HepG2 (cell line): ENCODE data around the gene GNG7. TPM values are rescaled to one million over a fixed set of nuclear protein-coding genes. Genes with fewer than 3 reads are reported as not detected.

ENCODE experiments used
- MTF1 ChIP-seq: sonication (generic); formaldehyde crosslinking; IDR thresholded peaks from 2 replicates; pipeline ENCODE4 v1.5.0; 2020; ENCODE audit warnings: missing genetic modification reagents
- SKIL ChIP-seq: sonication (generic); formaldehyde crosslinking; IDR thresholded peaks from 2 replicates; pipeline ENCODE4 v1.8.0; 2022; ENCODE audit warnings: missing genetic modification reagents, mild to moderate bottlenecking, moderate library complexity, borderline replicate concordance
- SNAPC4 ChIP-seq: sonication (generic); formaldehyde crosslinking; IDR thresholded peaks from 2 replicates; pipeline ENCODE4 v1.4.0; 2020; ENCODE audit warnings: mild to moderate bottlenecking, missing genetic modification reagents
- TEAD3 ChIP-seq: optimal IDR thresholded peaks from 2 replicates; pipeline ENCODE3; 2016; ENCODE audit warnings: borderline replicate concordance
- THAP7 ChIP-seq: sonication (generic); formaldehyde crosslinking; IDR thresholded peaks from 2 replicates; pipeline ENCODE4 v1.8.1; 2023; ENCODE audit warnings: mild to moderate bottlenecking, missing genetic modification reagents
- UBTF ChIP-seq: sonication (generic); formaldehyde crosslinking; IDR thresholded peaks from 2 replicates; pipeline ENCODE4 v1.4.0; 2020; ENCODE audit warnings: mild to moderate bottlenecking, missing genetic modification reagents
- ZFP90 ChIP-seq: sonication (generic); formaldehyde crosslinking; IDR thresholded peaks from 2 replicates; pipeline ENCODE4 v1.8.0; 2022; ENCODE audit warnings: missing genetic modification reagents, mild to moderate bottlenecking, inconsistent platforms, borderline replicate concordance
- ZNF264 ChIP-seq: sonication (generic); formaldehyde crosslinking; IDR thresholded peaks from 2 replicates; pipeline ENCODE4 v1.4.0; 2020; ENCODE audit warnings: missing genetic modification reagents
- ZNF543 ChIP-seq: sonication (generic); formaldehyde crosslinking; IDR thresholded peaks from 2 replicates; pipeline ENCODE4 v1.4.0; 2020; ENCODE audit warnings: mild to moderate bottlenecking, missing genetic modification reagents
- ZNF563 ChIP-seq: sonication (generic); formaldehyde crosslinking; IDR thresholded peaks from 2 replicates; pipeline ENCODE4 v1.8.0; 2022; ENCODE audit warnings: mild to moderate bottlenecking, moderate library complexity, missing genetic modification reagents
- ZNF710 ChIP-seq: sonication (generic); formaldehyde crosslinking; IDR thresholded peaks from 2 replicates; pipeline ENCODE4 v1.5.0; 2020; ENCODE audit warnings: mild to moderate bottlenecking, missing genetic modification reagents, borderline replicate concordance
- polyA plus RNA-seq, 8 experiments: library from polyadenylated mRNA; depleted of rRNA in 3 of 8; stranded (reverse) in 7 of 8; unstranded in 1 of 8; fragments of >200 nt; fragmentation: Illumina TruSeq in 4 of 8; extraction: Trizol in 4 of 8; gene quantifications; 2 replicates each; pipeline versions ENCODE4 v1.2.1 to v1.2.3, GENCODE V29; 2011 to 2016; ENCODE audit warnings: low read depth in 4 of 8, missing spikeins in 1 of 8, mixed read lengths in 1 of 8; ENCODE audit not compliant: insufficient read depth in 1 of 8
- total RNA-seq, 5 experiments: library from RNA; depleted of rRNA; stranded (reverse); fragments of >200 nt; fragmentation: Illumina TruSeq; extraction: Trizol; gene quantifications; 2 replicates each; pipeline ENCODE4 v1.2.3, GENCODE V29; 2016; ENCODE audit warnings: low read depth in 1 of 5

GNG7 gene
- total and polyA plus RNA-seq, 2 of the 13 experiments (the other 11 are each of a cell fraction or from before 2014, with no cell fraction given) = 1.4 to 3.3 TPM

- TF ChIP-seq SNAPC4 = peak; percentile 38; the same call in 1 of the 2 replicates
- 0 out of 2 replicates have a peak, but pooled peaks have one; percentile 41 for TF ChIP-seq ZNF563 (CRISPR knock-in tag)
- TF ChIP-seq TEAD3 (CRISPR knock-in tag) = peak; percentile 26
- TF ChIP-seq ZNF543 (CRISPR knock-in tag) = peak; percentile 55; the same call in 1 of the 2 replicates
- TF ChIP-seq ZNF264 (CRISPR knock-in tag) = peak; percentile 57; the same call in 1 of the 2 replicates
- TF ChIP-seq MTF1 (CRISPR knock-in tag) = 0 out of 2 replicates have a peak, but pooled peaks have one; percentile 48
- peak; percentile 64 for TF ChIP-seq UBTF (CRISPR knock-in tag)
- TF ChIP-seq ZFP90 = peak; percentile 63; the same call in 1 of the 2 replicates
- peak; percentile 59; the same call in 1 of the 2 replicates for TF ChIP-seq SKIL (CRISPR knock-in tag)
- peak; percentile 37; the same call in 1 of the 2 replicates for TF ChIP-seq THAP7 (CRISPR knock-in tag)
- 0 out of 2 replicates have a peak, but pooled peaks have one; percentile 34 for TF ChIP-seq ZNF710 (CRISPR knock-in tag)
- TF ChIP-seq, all 625 proteins: peak for 164; not testable (repeated sequence) for 461
Measured at GRCh38 chr19:2643123-2643737, 59.3 kb downstream of the GNG7 start (continued).
